ENCODE data around the gene CHST13.

The CHST13 gene

GRCh38 chr3:126542340-126543241, 18.6 kb downstream of the CHST13 start:
- H3K4me1 ChIP-seq, result peaks cover 44 to 75% (median 59%) of the 10 kb centered on the region in 10 experiments
- no peak overlapping the region; a peak in 1 of 22 replicates for H3K4me2 ChIP-seq
- no peak overlapping the region for H3K4me3 ChIP-seq
- no peak overlapping the region for H3K9ac ChIP-seq
- H3K9me3 ChIP-seq (replicated peaks in 1 of 11), result peaks cover 0 to 13% (median 11%) of the 10 kb centered on the region in 11 experiments; a peak in 14 of 22 replicates
- H3K36me3 ChIP-seq, result no peaks in the 10 kb centered on the region
- H4K20me1 ChIP-seq, result no peaks in the 10 kb centered on the region
- H3K27me3 ChIP-seq, result no peaks in the 10 kb centered on the region
- no peak for TF ChIP-seq Cebpa-rat (IDR thresholded peaks at IDR 0.05)
- H3K27ac ChIP-seq, result peak overlapping the region in 5 of 11 experiments; percentile 68 to 86 (median 85); a peak in 9 of 22 replicates

- Histone ChIP-seq H3K27ac (no peak overlapping the region), H3K4me3 (no peak overlapping the region), H3K4me2 (peak overlapping the region in 5 of 11 experiments; percentile 3 to 65 (median 39); a peak in 3 of 22 replicates), H3K9me3 (replicated peaks in 1 of 11) (peaks cover 0 to 13% (median 11%) of the 10 kb centered on the region in 11 experiments; a peak in 14 of 22 replicates), H3K4me1 (peaks cover 41 to 76% (median 52%) of the 10 kb centered on the region in 10 experiments), H4K20me1 (no peaks in the 10 kb centered on the region), H3K9ac (no peak overlapping the region), H3K27me3 (no peaks in the 10 kb centered on the region), H3K36me3 (no peaks in the 10 kb centered on the region)
- TF ChIP-seq Cebpa-rat (IDR thresholded peaks at IDR 0.05), result no peak
Observed at GRCh38 chr3:126543457-126544061, 19.6 kb downstream of the CHST13 start.

- peak overlapping the region; percentile 16 to 73 (median 42); a peak in 20 of 22 replicates for H3K4me2 ChIP-seq
- H3K36me3 ChIP-seq, result no peaks in the 10 kb centered on the region
- H4K20me1 ChIP-seq, result no peaks in the 10 kb centered on the region
- peak overlapping the region in 3 of 11 experiments; percentile 11 to 26 (median 24); a peak in 5 of 22 replicates for H3K9ac ChIP-seq
- peak overlapping the region in 1 of 11 experiments; percentile 7; a peak in 1 of 22 replicates for H3K27ac ChIP-seq
- H3K9me3 ChIP-seq (replicated peaks in 1 of 11), result peaks cover 0 to 13% (median 11%) of the 10 kb centered on the region in 11 experiments; a peak in 14 of 22 replicates
- no peak overlapping the region for H3K4me3 ChIP-seq
- peaks cover 40 to 76% (median 55%) of the 10 kb centered on the region in 10 experiments for H3K4me1 ChIP-seq
- H3K27me3 ChIP-seq, result no peaks in the 10 kb centered on the region
- no peak for TF ChIP-seq Cebpa-rat (IDR thresholded peaks at IDR 0.05)
Observed at GRCh38 chr3:126544596-126545281, 20.8 kb downstream of the CHST13 start.

GRCh38 chr3:126545544-126545943, 21.6 kb downstream of the CHST13 start:
- Histone ChIP-seq H4K20me1 (no peaks in the 10 kb centered on the region), H3K4me3 (no peak overlapping the region), H3K9me3 (replicated peaks in 1 of 11) (peaks cover 0 to 13% (median 11%) of the 10 kb centered on the region in 11 experiments; a peak in 14 of 22 replicates), H3K4me2 (peak overlapping the region in 1 of 11 experiments; percentile 45; a peak in 3 of 22 replicates), H3K36me3 (no peaks in the 10 kb centered on the region), H3K4me1 (peaks cover 40 to 73% (median 55%) of the 10 kb centered on the region in 10 experiments), H3K27ac (no peak overlapping the region; a peak in 1 of 22 replicates), H3K9ac (no peak overlapping the region), H3K27me3 (no peaks in the 10 kb centered on the region)
- TF ChIP-seq Cebpa-rat (IDR thresholded peaks at IDR 0.05), result no peak

GRCh38 chr3:126546013-126546412, 22.1 kb downstream of the CHST13 start:
- Histone ChIP-seq H3K4me2 (no peak overlapping the region), H3K27me3 (no peaks in the 10 kb centered on the region), H4K20me1 (no peaks in the 10 kb centered on the region), H3K4me3 (no peak overlapping the region), H3K9me3 (replicated peaks in 1 of 11) (peaks cover 0 to 13% (median 11%) of the 10 kb centered on the region in 11 experiments; a peak in 14 of 22 replicates), H3K4me1 (peaks cover 37 to 68% (median 55%) of the 10 kb centered on the region in 10 experiments), H3K36me3 (no peaks in the 10 kb centered on the region), H3K27ac (no peak overlapping the region), H3K9ac (no peak overlapping the region)
- TF ChIP-seq Cebpa-rat (IDR thresholded peaks at IDR 0.05), result no peak

- Histone ChIP-seq H3K36me3 (no peaks in the 10 kb centered on the region), H3K27me3 (no peaks in the 10 kb centered on the region), H3K4me1 (peaks cover 36 to 61% (median 55%) of the 10 kb centered on the region in 10 experiments), H3K9me3 (replicated peaks in 1 of 11) (peaks cover 0 to 12% (median 9%) of the 10 kb centered on the region in 11 experiments; a peak in 14 of 22 replicates), H3K4me3 (no peak overlapping the region), H3K4me2 (peak overlapping the region in 2 of 11 experiments; percentile 58 to 78; a peak in 4 of 22 replicates), H4K20me1 (no peaks in the 10 kb centered on the region), H3K9ac (no peak overlapping the region), H3K27ac (no peak overlapping the region)
- TF ChIP-seq Cebpa-rat (IDR thresholded peaks at IDR 0.05), result no peak
Observed at GRCh38 chr3:126546549-126547239, 22.7 kb downstream of the CHST13 start.

- no peaks in the 10 kb centered on the region for H4K20me1 ChIP-seq
- no peak overlapping the region for H3K9ac ChIP-seq
- H3K9me3 ChIP-seq (replicated peaks in 1 of 11), result peaks cover 0 to 2% (median 0%) of the 10 kb centered on the region in 11 experiments; a peak in 1 of 22 replicates
- no peak for TF ChIP-seq Cebpa-rat (IDR thresholded peaks at IDR 0.05)
- peak overlapping the region in 3 of 11 experiments; percentile 43 to 78 (median 58); a peak in 5 of 22 replicates for H3K4me2 ChIP-seq
- peak overlapping the region in 2 of 11 experiments; percentile 25 to 51; a peak in 2 of 22 replicates for H3K27ac ChIP-seq
- no peak overlapping the region for H3K4me3 ChIP-seq
- H3K4me1 ChIP-seq, result peaks cover 35 to 56% (median 54%) of the 10 kb centered on the region in 10 experiments
- H3K36me3 ChIP-seq, result no peaks in the 10 kb centered on the region
- no peaks in the 10 kb centered on the region for H3K27me3 ChIP-seq
Observed at GRCh38 chr3:126547721-126548120, 23.8 kb downstream of the CHST13 start.
